ENCODE results near the gene RFX8. TPM values are rescaled to one million over a fixed set of nuclear protein-coding genes. Genes with fewer than 3 reads are reported as not detected.

RFX8 gene
- total and polyA plus RNA-seq, 2 of the 13 experiments (the other 11 are each of a cell fraction or from before 2014, with no cell fraction given) = not detected

DNA sequence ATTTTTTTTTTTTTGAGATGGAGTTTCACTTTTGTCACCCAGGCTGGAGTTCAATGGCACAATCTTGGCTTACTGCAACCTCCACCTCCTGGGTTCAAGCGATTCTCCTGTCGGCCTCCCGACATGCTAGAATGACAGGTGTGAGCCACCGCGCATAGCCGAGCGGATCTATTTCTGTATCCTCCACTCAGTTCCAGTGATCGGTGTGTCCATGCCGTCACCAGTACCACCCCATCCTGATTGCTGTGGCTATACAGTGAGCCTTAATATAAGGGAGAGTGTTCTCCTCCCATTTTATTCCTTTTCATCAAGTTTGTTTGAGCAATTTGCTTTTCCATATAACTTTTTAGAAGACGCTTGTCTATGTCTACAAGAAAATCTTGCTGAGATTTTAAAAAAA, 35.2 kb downstream of the RFX8 start:
- H2AFZ ChIP-seq (ENCODE audit: low read length) = no peak overlapping the region
- H4K20me1 ChIP-seq (ENCODE audit: insufficient read depth, low read length) = no peaks in the 10 kb centered on the region
- no peak for FAIRE-seq
- peaks cover 18% of the 10 kb centered on the region for H3K4me1 ChIP-seq (ENCODE audit: insufficient read depth, low read length)
- no peak overlapping the region for H3K4me3 ChIP-seq (replicated peaks in 1 of 3; ENCODE audit: insufficient read depth in 1 of 3, low read depth in 2 of 3, low read length in 3 of 3)
- peaks cover under 1 to 28% of the 10 kb centered on the region in 2 experiments; a peak in 4 of 5 replicates for H3K27me3 ChIP-seq (ENCODE audit: control insufficient read depth in 1 of 2, insufficient read depth in 2 of 2, low read length in 2 of 2)
- H3K36me3 ChIP-seq (replicated peaks in 1 of 2; ENCODE audit: control insufficient read depth in 1 of 2, insufficient read depth in 2 of 2, low read length in 2 of 2) = no peaks in the 10 kb centered on the region
- intact Hi-C loops (cut with micrococcal nuclease; ENCODE audit: unreplicated experiment) (no loop called here), in situ Hi-C loops (cut with HindIII; ENCODE audit: extremely low pct_ligation_motif_present, low pct_unique_long_range_greater_than_20kb) (no loop called here)
- BruUV-seq (replicated peaks) = no TSS peak
- TF ChIP-seq NR0B2 (CRISPR knock-in tag; IDR thresholded peaks at IDR 0.05) = no peak
- TF ChIP-seq ARNT2 (CRISPR knock-in tag; IDR thresholded peaks at IDR 0.05; ENCODE audit: low read depth) = no peak
- TF ChIP-seq, protein P1, sequence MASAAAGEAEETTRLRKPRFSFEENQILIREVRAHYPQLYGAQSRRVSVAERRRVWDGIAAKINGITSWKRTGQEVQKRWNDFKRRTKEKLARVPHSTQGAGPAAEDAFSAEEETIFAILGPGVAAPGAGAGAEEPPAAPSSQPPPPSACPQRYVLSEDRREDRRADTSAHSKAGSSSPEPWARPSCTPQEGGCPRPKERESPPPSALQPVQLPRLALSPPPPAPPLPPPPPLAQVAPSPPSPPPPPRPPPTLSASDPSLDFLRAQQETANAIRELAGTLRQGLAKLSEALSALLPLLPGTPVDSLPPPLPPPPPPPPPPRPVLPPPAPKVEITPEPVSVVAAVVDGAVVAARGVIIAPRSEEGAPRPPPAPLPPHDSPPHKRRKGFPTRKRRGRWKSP (CRISPR knock-in tag; IDR thresholded peaks at IDR 0.05) = no peak
- TF ChIP-seq ZBTB8A (CRISPR knock-in tag; IDR thresholded peaks at IDR 0.05; ENCODE audit: borderline replicate concordance, low read depth) = no peak
- no peak for TF ChIP-seq ZNF24 (IDR thresholded peaks at IDR 0.05)
- TF ChIP-seq E2F2 (CRISPR knock-in tag; IDR thresholded peaks at IDR 0.05; ENCODE audit: borderline replicate concordance) = no peak
- no peak for TF ChIP-seq DNMT3B (CRISPR knock-in tag; conservative IDR thresholded peaks at IDR 0.05)
- TF ChIP-seq ZNF629 (CRISPR knock-in tag; conservative IDR thresholded peaks at IDR 0.05) = no peak
- no peak for TF ChIP-seq HNRNPL (IDR thresholded peaks at IDR 0.05; ENCODE audit: low read depth, low read length)
- TF ChIP-seq ZNF782 (CRISPR knock-in tag; IDR thresholded peaks at IDR 0.05; ENCODE audit: borderline replicate concordance) = no peak
- TF ChIP-seq ZNF839 (CRISPR knock-in tag; IDR thresholded peaks at IDR 0.05; ENCODE audit: borderline replicate concordance) = no peak
- no peak for TF ChIP-seq ZNF776 (CRISPR knock-in tag; IDR thresholded peaks at IDR 0.05)
- no peak for TF ChIP-seq CBX5 (CRISPR knock-in tag; IDR thresholded peaks at IDR 0.05; ENCODE audit: borderline replicate concordance)
- TF ChIP-seq HBP1 (CRISPR knock-in tag; IDR thresholded peaks at IDR 0.05; ENCODE audit: low read depth) = no peak
- no peak for TF ChIP-seq RXRB (CRISPR knock-in tag; IDR thresholded peaks at IDR 0.05; ENCODE audit: borderline replicate concordance)
- no peak for TF ChIP-seq ZBTB42 (CRISPR knock-in tag; IDR thresholded peaks at IDR 0.05)
- TF ChIP-seq ZBED4 (CRISPR knock-in tag; IDR thresholded peaks at IDR 0.05; ENCODE audit: borderline replicate concordance) = no peak
- no peak for TF ChIP-seq HOXA7 (CRISPR knock-in tag; IDR thresholded peaks at IDR 0.05)
- no peak for TF ChIP-seq ARNT (IDR thresholded peaks at IDR 0.05)
- H3K9ac ChIP-seq (ENCODE audit: insufficient read depth, low read depth, low read length) = no peak overlapping the region
- 91% methylated on average over 10 of the region's 10 CpGs for WGBS (ENCODE audit: low lambda C conversion rate)
- DNase-seq (ENCODE audit: low spot score) = no peak
- peak overlapping the region; percentile 70; the same call in 1 of the 2 replicates for H3K4me2 ChIP-seq (ENCODE audit: low read depth, low read length)
- H3K79me2 ChIP-seq (ENCODE audit: insufficient read depth, low read length) = no peaks in the 10 kb centered on the region
- H3K9me3 ChIP-seq (ENCODE audit: low read length) = no peaks in the 10 kb centered on the region
- POLR2A ChIA-PET = no interaction called here
- no peak overlapping the region for H3K27ac ChIP-seq (ENCODE audit: extremely low read length, insufficient read depth, low read length)
- ATAC-seq = no peak
- CTCF ChIA-PET (ENCODE audit: low intra/inter-chr PET ratio, low total read pairs) = no interaction called here
